Body of pancreas (tissue), 4 donors: ENCODE results near the gene PDE1C. TPM values are rescaled to one million over a fixed set of nuclear protein-coding genes. Genes with fewer than 3 reads are reported as not detected.

Source experiments
- ATAC-seq: fragments of 150-250 bp; one replicate; pipeline ENCODE4 v1.9.1; 2016
- DNase-seq, 4 donors: peaks; one replicate each; pipeline ENCODE4 v3.0.0-alpha.2; 2019
- H3K27ac ChIP-seq, 4 donors: fragments of 200-600 bp; sonication (generic); 1 replicate in 3 of 4; 2 replicates in 1 of 4; pipeline versions ENCODE4 v1.5.1 to v1.6.1; 2016 to 2019; ENCODE audit warnings: mild to moderate bottlenecking in 1 of 4, mixed read lengths in 1 of 4, moderate library complexity in 1 of 4
- H3K27me3 ChIP-seq, 2 donors: fragments of 200-600 bp; sonication (generic); one replicate each; pipeline ENCODE4 v1.6.0; 2016; ENCODE audit warnings: mild to moderate bottlenecking in 1 of 2
- H3K36me3 ChIP-seq, 2 donors: fragments of 200-600 bp; sonication (generic); replicated peaks in 1 of 2; 2 replicates each; pipeline ENCODE4 v1.5.1; 2016; ENCODE audit warnings: low read depth in 2 of 2; ENCODE audit not compliant: insufficient read depth in 1 of 2
- H3K4me1 ChIP-seq: fragments of 200-600 bp; sonication (generic); one replicate; pipeline ENCODE4 v1.6.0; 2016
- H3K4me3 ChIP-seq, 2 donors: fragments of 200-600 bp; sonication (generic); 1 replicate in 1 of 2; 2 replicates in 1 of 2; pipeline ENCODE4 v1.5.1; 2016 to 2019
- H3K9me3 ChIP-seq, 3 donors: fragments of 200-600 bp; sonication (generic); 1 replicate in 2 of 3; 2 replicates in 1 of 3; pipeline ENCODE4 v1.5.1; 2016
- CTCF ChIP-seq, 7 experiments: fragments of 450-650 bp in 4 of 7; fragments of 200-600 bp in 3 of 7; sonication (generic) in 3 of 7; IDR thresholded peaks; one replicate each; pipeline ENCODE4 v1.5.1; 2016 to 2019; ENCODE audit warnings: antibody characterized with exemption in 7 of 7
- POLR2A ChIP-seq, 3 donors: fragments of 450-650 bp; IDR thresholded peaks; one replicate each; pipeline ENCODE4 v1.6.1; 2016; ENCODE audit warnings: antibody characterized with exemption in 3 of 3, mild to moderate bottlenecking in 2 of 3
- WGBS, 2 donors: methylation state at CpG; one replicate each; pipeline ENCODE4 v1.1.5; 2017; 5-methylcytosine and 5-hydroxymethylcytosine counted together
- intact Hi-C: fragments of 100-400 bp; cut with DNase I; formaldehyde crosslinking; loops from one replicate; pipeline ENCODE4 v1.15.1; 2023
- total RNA-seq, 2 donors: library from RNA; depleted of rRNA; stranded (reverse); fragments of >200 nt; gene quantifications; one replicate each; pipeline ENCODE4 v1.1.0, GENCODE V29; 2016

The PDE1C gene
- total RNA-seq, 2 donors from 2014 or later, result 1.8 to 4.9 TPM

- Histone ChIP-seq H3K4me3 (no peak overlapping the region), H3K36me3 (no peaks in the 10 kb centered on the region), H3K4me1 (no peaks in the 10 kb centered on the region), H3K27ac (no peak overlapping the region), H3K9me3 (no peaks in the 10 kb centered on the region), H3K27me3 (no peaks in the 10 kb centered on the region)
- WGBS, 2 donors, result 83 to 84% methylated on average over 6 of the region's 6 CpGs
- no peak for DNase-seq
- no peak for ATAC-seq
- intact Hi-C loops, result no loop called here
- no peak for TF ChIP-seq POLR2A (IDR thresholded peaks at IDR 0.05)
- no peak for TF ChIP-seq CTCF (IDR thresholded peaks at IDR 0.05)
These were observed 205.6 kb downstream of the PDE1C start for GRCh38 chr7:31864646-31865045.

GRCh38 chr7:31860925-31861324 is 209.3 kb downstream of the PDE1C start:
- H3K27ac ChIP-seq, result no peak overlapping the region
- WGBS, 2 donors, result 93 to 94% methylated on average over 1 of the region's 1 CpG
- no peak overlapping the region for H3K4me3 ChIP-seq
- no peak for DNase-seq
- TF ChIP-seq CTCF (IDR thresholded peaks at IDR 0.05), result no peak
- intact Hi-C loops, result no loop called here
- no peak for ATAC-seq
- no peaks in the 10 kb centered on the region for H3K27me3 ChIP-seq
- no peaks in the 10 kb centered on the region for H3K4me1 ChIP-seq
- H3K36me3 ChIP-seq, result no peaks in the 10 kb centered on the region
- no peaks in the 10 kb centered on the region for H3K9me3 ChIP-seq

GRCh38 chr7:31858055-31858454 is 212.2 kb downstream of the PDE1C start:
- no peak for DNase-seq
- intact Hi-C loops, result no loop called here
- Histone ChIP-seq H3K4me3 (no peak overlapping the region), H3K27me3 (no peaks in the 10 kb centered on the region), H3K9me3 (no peaks in the 10 kb centered on the region), H3K4me1 (no peaks in the 10 kb centered on the region), H3K36me3 (no peaks in the 10 kb centered on the region), H3K27ac (no peak overlapping the region)
- 92 to 96% methylated on average over 2 of the region's 2 CpGs for WGBS, 2 donors
- TF ChIP-seq CTCF (IDR thresholded peaks at IDR 0.05) (no peak), POLR2A (IDR thresholded peaks at IDR 0.05) (no peak)
- ATAC-seq, result no peak

- 46 to 57% methylated on average over 2 of the region's 2 CpGs for WGBS, 2 donors
- no peak overlapping the region for H3K4me3 ChIP-seq
- peak in 1 of 4 donors; percentile 8 for DNase-seq
- intact Hi-C loops, result no loop called here
- H3K27ac ChIP-seq, result no peak overlapping the region
- no peaks in the 10 kb centered on the region for H3K27me3 ChIP-seq
- ATAC-seq, result no peak
- no peaks in the 10 kb centered on the region for H3K4me1 ChIP-seq
- TF ChIP-seq CTCF (IDR thresholded peaks at IDR 0.05) (no peak), POLR2A (IDR thresholded peaks at IDR 0.05) (no peak)
- H3K36me3 ChIP-seq, result no peaks in the 10 kb centered on the region
- no peaks in the 10 kb centered on the region for H3K9me3 ChIP-seq
These were observed 213.0 kb downstream of the PDE1C start for GRCh38 chr7:31857172-31857571.

GRCh38 chr7:31856337-31856736 is 213.9 kb downstream of the PDE1C start:
- Histone ChIP-seq H3K27me3 (no peaks in the 10 kb centered on the region), H3K27ac (no peak overlapping the region), H3K4me3 (no peak overlapping the region), H3K9me3 (no peaks in the 10 kb centered on the region), H3K36me3 (no peaks in the 10 kb centered on the region), H3K4me1 (no peaks in the 10 kb centered on the region)
- no peak for ATAC-seq
- intact Hi-C loops, result no loop called here
- DNase-seq, result no peak
- TF ChIP-seq POLR2A (IDR thresholded peaks at IDR 0.05), result no peak
- 77 to 95% methylated on average over 4 of the region's 4 CpGs for WGBS, 2 donors
